ENCODE measurements around the gene GYPB.
"Not testable (repeated sequence)": the region's sequence is repeated elsewhere in the genome, so short reads cannot be mapped to it uniquely, and the experiment has no call there.

GRCh38 chr4:143950967-143951366, 68.2 kb downstream of the GYPB start:
- TF ChIP-seq CTCF (IDR thresholded peaks at IDR 0.05); ZFX (IDR thresholded peaks at IDR 0.05; ENCODE audit: borderline replicate concordance): not testable (repeated sequence)

Data from 22Rv1 (cell line).